Measurements from ENCODE around the gene FHOD1. TPM values are rescaled to one million over a fixed set of nuclear protein-coding genes. Genes with fewer than 3 reads are reported as not detected.
A peak's percentile ranks its signal among the peaks of the same experiment; 100 is the strongest.

The FHOD1 gene
- total RNA-seq, 1 donor from 2014 or later = 32.9 TPM

DNA sequence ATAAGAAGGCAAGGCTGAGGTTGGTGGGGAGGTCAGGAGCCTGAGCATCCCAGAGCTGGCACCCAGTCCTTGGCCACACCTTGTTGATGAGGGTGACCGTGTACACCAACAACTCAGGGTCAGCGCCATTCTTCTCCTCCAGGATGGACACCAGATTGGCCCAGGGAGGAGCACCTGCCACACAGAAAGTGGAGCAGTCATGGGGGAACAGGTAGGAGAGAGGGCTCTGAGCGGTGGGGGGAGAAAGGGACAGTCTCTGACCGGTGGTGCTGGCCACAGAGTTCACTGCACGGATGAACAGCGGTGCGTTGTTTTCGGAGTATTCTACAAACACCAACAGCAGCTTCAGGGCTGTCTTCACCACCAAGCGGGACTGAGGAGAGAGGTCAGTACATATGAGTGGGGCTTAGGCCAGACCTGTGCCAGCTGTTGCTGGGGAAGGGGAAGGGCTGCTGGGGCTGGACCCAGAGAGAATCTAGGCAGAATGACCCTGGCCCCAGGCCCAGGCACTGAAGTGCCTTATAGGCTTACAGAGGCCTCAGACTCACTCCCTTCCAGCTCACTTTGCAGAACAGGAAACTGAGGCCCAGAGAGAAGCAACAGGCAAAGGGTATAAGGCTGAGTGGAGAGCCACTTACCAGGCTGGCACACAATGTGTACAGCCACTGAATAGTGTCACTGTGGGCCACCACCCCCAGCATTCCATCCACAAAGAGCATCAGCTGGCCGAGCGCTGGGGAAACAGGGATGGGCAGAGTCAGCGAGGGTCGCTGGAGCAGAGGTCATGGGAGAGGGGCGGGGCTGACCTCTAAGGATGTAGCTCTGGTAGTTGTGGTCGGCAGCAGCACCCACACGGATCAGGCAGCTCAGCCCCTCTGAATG, 9.6 kb downstream of the FHOD1 start:
- Mint-ChIP-seq H3K27me3 (ENCODE audit: low read depth) (no peaks in the 10 kb centered on the region), H3K4me1 (ENCODE audit: low read depth) (peaks cover 29% of the 10 kb centered on the region), H3K4me3 (ENCODE audit: unreplicated experiment) (no peak overlapping the region), H3K9me3 (ENCODE audit: low read depth) (no peaks in the 10 kb centered on the region), H3K27ac (ENCODE audit: unreplicated experiment) (no peak overlapping the region), H3K36me3 (ENCODE audit: low read depth) (peaks cover 21% of the 10 kb centered on the region)
- DNase-seq (ENCODE audit: low spot score) = peak; percentile 84
- TF ChIP-seq, protein P1, sequence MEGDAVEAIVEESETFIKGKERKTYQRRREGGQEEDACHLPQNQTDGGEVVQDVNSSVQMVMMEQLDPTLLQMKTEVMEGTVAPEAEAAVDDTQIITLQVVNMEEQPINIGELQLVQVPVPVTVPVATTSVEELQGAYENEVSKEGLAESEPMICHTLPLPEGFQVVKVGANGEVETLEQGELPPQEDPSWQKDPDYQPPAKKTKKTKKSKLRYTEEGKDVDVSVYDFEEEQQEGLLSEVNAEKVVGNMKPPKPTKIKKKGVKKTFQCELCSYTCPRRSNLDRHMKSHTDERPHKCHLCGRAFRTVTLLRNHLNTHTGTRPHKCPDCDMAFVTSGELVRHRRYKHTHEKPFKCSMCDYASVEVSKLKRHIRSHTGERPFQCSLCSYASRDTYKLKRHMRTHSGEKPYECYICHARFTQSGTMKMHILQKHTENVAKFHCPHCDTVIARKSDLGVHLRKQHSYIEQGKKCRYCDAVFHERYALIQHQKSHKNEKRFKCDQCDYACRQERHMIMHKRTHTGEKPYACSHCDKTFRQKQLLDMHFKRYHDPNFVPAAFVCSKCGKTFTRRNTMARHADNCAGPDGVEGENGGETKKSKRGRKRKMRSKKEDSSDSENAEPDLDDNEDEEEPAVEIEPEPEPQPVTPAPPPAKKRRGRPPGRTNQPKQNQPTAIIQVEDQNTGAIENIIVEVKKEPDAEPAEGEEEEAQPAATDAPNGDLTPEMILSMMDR (IDR thresholded peaks at IDR 0.05) = no peak

- TF ChIP-seq, protein P1 (IDR thresholded peaks at IDR 0.05) = no peak
- no peak for DNase-seq (ENCODE audit: low spot score)
- Mint-ChIP-seq H3K4me3 (ENCODE audit: unreplicated experiment) (no peak overlapping the region), H3K4me1 (ENCODE audit: low read depth) (peaks cover 21% of the 10 kb centered on the region), H3K36me3 (ENCODE audit: low read depth) (peaks cover 21% of the 10 kb centered on the region), H3K27ac (ENCODE audit: unreplicated experiment) (no peak overlapping the region), H3K27me3 (ENCODE audit: low read depth) (no peaks in the 10 kb centered on the region), H3K9me3 (ENCODE audit: low read depth) (no peaks in the 10 kb centered on the region)
Observed at GRCh38 chr16:67236563-67237395, 10.5 kb downstream of the FHOD1 start.

DNA sequence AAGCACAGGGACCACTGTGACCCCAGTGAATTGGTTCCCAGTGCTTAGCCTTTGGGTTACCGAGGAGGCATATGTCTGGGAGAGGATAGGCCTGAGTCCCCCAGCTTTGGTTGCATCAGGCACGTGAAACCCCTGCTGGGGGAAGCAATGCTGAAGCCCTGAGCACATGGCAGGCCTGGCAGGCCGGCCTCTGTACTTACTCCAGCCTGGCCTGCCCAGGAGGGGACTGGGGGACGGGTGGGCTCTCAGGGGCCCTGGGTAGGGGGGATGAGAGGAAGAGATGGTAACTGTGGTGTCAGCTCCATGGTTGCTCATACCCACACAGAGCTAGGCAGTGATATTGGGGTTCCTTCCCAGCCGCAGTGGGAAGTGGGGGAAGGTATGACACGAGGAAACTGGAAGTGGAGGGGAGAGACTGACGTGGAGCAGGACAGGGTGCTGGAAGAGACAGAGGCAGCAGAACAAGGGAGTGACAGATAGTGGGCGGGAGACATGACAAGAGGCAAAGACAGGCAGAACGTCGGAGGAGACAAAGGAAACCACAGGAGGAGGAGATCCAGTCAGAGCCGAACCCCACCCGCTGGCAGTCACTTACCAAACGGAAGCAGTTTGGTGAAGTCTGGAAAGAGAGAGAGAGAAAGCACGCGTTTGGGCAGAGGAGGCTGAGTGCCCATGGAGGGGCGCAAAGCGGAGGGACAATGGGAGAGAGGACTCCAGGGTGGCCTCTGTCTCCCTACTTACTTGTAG, 11.3 kb downstream of the FHOD1 start:
- no peak overlapping the region for H3K4me3 Mint-ChIP-seq (ENCODE audit: unreplicated experiment)
- peaks cover 13% of the 10 kb centered on the region for H3K4me1 Mint-ChIP-seq (ENCODE audit: low read depth)

DNA sequence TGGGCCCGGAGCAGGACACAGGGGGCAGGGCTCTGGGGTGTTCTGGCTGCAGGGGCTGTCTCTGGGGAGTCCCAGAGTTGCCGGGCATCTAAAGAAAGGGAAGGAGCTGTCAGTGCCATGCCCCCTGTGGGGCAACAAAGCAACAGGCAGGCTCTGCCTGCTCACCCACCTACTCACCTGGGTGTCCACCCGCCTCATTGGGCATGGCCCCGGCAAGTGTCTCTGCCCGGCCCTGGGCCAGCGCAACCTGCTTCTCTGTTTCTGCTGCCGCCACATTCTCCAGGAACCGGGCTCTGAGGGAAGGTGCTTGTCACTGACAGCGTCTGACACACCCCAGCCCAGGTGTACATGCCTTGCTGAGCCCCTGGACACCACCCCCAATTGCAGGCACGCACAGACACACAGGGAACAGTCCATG, 13.1 kb downstream of the FHOD1 start:
- no peaks in the 10 kb centered on the region for H3K9me3 Mint-ChIP-seq (ENCODE audit: low read depth)
- no peak for DNase-seq (ENCODE audit: low spot score)
- TF ChIP-seq, protein P1 (IDR thresholded peaks at IDR 0.05) = no peak
- H3K4me3 Mint-ChIP-seq (ENCODE audit: unreplicated experiment) = no peak overlapping the region
- H3K27ac Mint-ChIP-seq (ENCODE audit: unreplicated experiment) = no peak overlapping the region
- no peaks in the 10 kb centered on the region for H3K27me3 Mint-ChIP-seq (ENCODE audit: low read depth)
- peaks cover 31% of the 10 kb centered on the region for H3K36me3 Mint-ChIP-seq (ENCODE audit: low read depth)
- no peaks in the 10 kb centered on the region for H3K4me1 Mint-ChIP-seq (ENCODE audit: low read depth)

More for the DNA sequence above, 11.3 kb downstream of the FHOD1 start:
- no peaks in the 10 kb centered on the region for H3K9me3 Mint-ChIP-seq (ENCODE audit: low read depth)
- peak overlapping the region; percentile 59 for H3K27ac Mint-ChIP-seq (ENCODE audit: unreplicated experiment)
- no peaks in the 10 kb centered on the region for H3K27me3 Mint-ChIP-seq (ENCODE audit: low read depth)
- H3K36me3 Mint-ChIP-seq (ENCODE audit: low read depth) = peaks cover 21% of the 10 kb centered on the region
- no peak for DNase-seq (ENCODE audit: low spot score)
- TF ChIP-seq, protein P1 (IDR thresholded peaks at IDR 0.05) = no peak

Data from chondrocyte (in vitro differentiated cells).